H1 (cell line): ENCODE results near the gene TRIM56. TPM values are rescaled to one million over a fixed set of nuclear protein-coding genes. Genes with fewer than 3 reads are reported as not detected.

Source experiments
- CTCF ChIA-PET: fragments of 300-600 bp; sonication (Branson Sonifier 250); formaldehyde crosslinking; loops from one replicate; lab custom pipeline; 2021; ENCODE audit not compliant: partially characterized antibody; lab: Charles Lee
- POLR2A ChIA-PET: fragments of 300-600 bp; sonication (Branson Sonifier 250); formaldehyde crosslinking; loops from one replicate; lab custom pipeline; 2021; ENCODE audit warnings: inconsistent platforms; ENCODE audit not compliant: partially characterized antibody; lab: Charles Lee
- DNase-seq, 2 experiments: peaks; one replicate each; pipeline versions ENCODE4 v3.0.0 to v3.0.0-alpha.2; 2010 to 2022; ENCODE audit warnings: low spot score in 2 of 2, low read depth in 1 of 2, mixed read lengths in 1 of 2
- FAIRE-seq: peaks from 2 replicates; lab custom pipeline; 2011; peaks lifted over from hg19 to GRCh38; lab: Jason Lieb, UNC
- H2AFZ ChIP-seq: 2 replicates; pipeline ENCODE4 v1.8.1; 2012; ENCODE audit warnings: low read length, inconsistent platforms
- H2AK5ac ChIP-seq: 2 replicates; pipeline ENCODE4 v1.6.1; 2013; ENCODE audit warnings: low read depth, low read length
- H2BK120ac ChIP-seq: replicated peaks from 2 replicates; pipeline ENCODE3; 2013; ENCODE audit warnings: low read depth, low read length, inconsistent platforms
- H2BK12ac ChIP-seq: 2 replicates; pipeline ENCODE4 v1.6.1; 2013; ENCODE audit warnings: low read depth, low read length
- H2BK15ac ChIP-seq: 2 replicates; pipeline ENCODE4 v1.6.1; 2013; ENCODE audit warnings: low read length
- H2BK20ac ChIP-seq: 2 replicates; pipeline ENCODE4 v1.6.1; 2013; ENCODE audit warnings: low read length
- H2BK5ac ChIP-seq: 2 replicates; pipeline ENCODE4 v1.6.1; 2013; ENCODE audit warnings: low read depth, low read length
- H3K14ac ChIP-seq: 2 replicates; pipeline ENCODE4 v1.6.1; 2013; ENCODE audit warnings: inconsistent platforms; ENCODE audit not compliant: insufficient read length
- H3K18ac ChIP-seq: 2 replicates; pipeline ENCODE4 v1.6.1; 2013; ENCODE audit warnings: low read length; ENCODE audit errors: extremely low read depth
- H3K23ac ChIP-seq: 2 replicates; pipeline ENCODE4 v1.6.1; 2013; ENCODE audit warnings: inconsistent platforms; ENCODE audit not compliant: insufficient read length
- H3K23me2 ChIP-seq: 2 replicates; pipeline ENCODE4 v1.6.1; 2013; ENCODE audit warnings: low read depth, low read length
- H3K27ac ChIP-seq: 2 replicates; pipeline ENCODE4 v1.6.1; 2011; ENCODE audit warnings: low read depth, low read length, inconsistent platforms
- H3K27me3 ChIP-seq, 4 experiments: replicated peaks in 1 of 4; 1 replicate in 1 of 4; 2 replicates in 3 of 4; pipeline versions ENCODE4 v1.6.1 to v1.8.1; 2011 to 2013; ENCODE audit warnings: low read length in 3 of 4, mild to moderate bottlenecking in 3 of 4, inconsistent platforms in 2 of 4, mixed read lengths in 2 of 4, moderate library complexity in 1 of 4; ENCODE audit not compliant: control insufficient read depth in 3 of 4, insufficient read depth in 3 of 4; ENCODE audit errors: extremely low read depth in 1 of 4
- H3K36me3 ChIP-seq, 4 experiments: 2 replicates each; pipeline versions ENCODE4 v1.6.1 to v1.8.1; 2011 to 2013; ENCODE audit warnings: mild to moderate bottlenecking in 4 of 4, low read length in 3 of 4, moderate library complexity in 2 of 4, control low read depth in 1 of 4, inconsistent platforms in 1 of 4; ENCODE audit not compliant: insufficient read depth in 4 of 4, control insufficient read depth in 2 of 4
- H3K4ac ChIP-seq: replicated peaks from 2 replicates; pipeline ENCODE3; 2013; ENCODE audit warnings: low read length, low read depth, mixed read lengths, inconsistent platforms; ENCODE audit not compliant: insufficient read length
- H3K4me1 ChIP-seq, 4 experiments: replicated peaks in 1 of 4; 1 replicate in 1 of 4; 2 replicates in 3 of 4; pipeline versions ENCODE4 v1.6.1 to v1.8.1; 2011 to 2013; ENCODE audit warnings: low read length in 3 of 4, inconsistent platforms in 2 of 4, mixed read lengths in 1 of 4; ENCODE audit not compliant: insufficient read depth in 4 of 4, control insufficient read depth in 3 of 4
- H3K4me2 ChIP-seq, 2 experiments: 2 replicates each; pipeline versions ENCODE4 v1.6.1 to v1.8.1; 2011 to 2013; ENCODE audit warnings: low read depth in 2 of 2, low read length in 2 of 2, control low read depth in 1 of 2, inconsistent platforms in 1 of 2, mild to moderate bottlenecking in 1 of 2; ENCODE audit not compliant: insufficient read depth in 1 of 2
- H3K4me3 ChIP-seq, 4 experiments: fragments of 200-600, 300-600 bp in 1 of 4; sonication (generic), shearing (Covaris generic), sonication (Bioruptor Twin) in 1 of 4; 2 replicates each; pipeline versions ENCODE4 v1.5.1 to v1.8.1; 2011 to 2016; ENCODE audit warnings: low read length in 4 of 4, low read depth in 3 of 4, control low read depth in 2 of 4, inconsistent platforms in 2 of 4, mild to moderate bottlenecking in 2 of 4, mixed read lengths in 1 of 4, moderate library complexity in 1 of 4; ENCODE audit not compliant: insufficient read depth in 2 of 4; ENCODE audit errors: extremely low read depth in 1 of 4
- H3K56ac ChIP-seq: replicated peaks from 2 replicates; pipeline ENCODE3; 2013; ENCODE audit warnings: low read depth, mild to moderate bottlenecking, mixed read lengths, low read length, inconsistent platforms; ENCODE audit not compliant: insufficient read length
- H3K79me1 ChIP-seq: 2 replicates; pipeline ENCODE4 v1.6.1; 2013; ENCODE audit warnings: low read depth, low read length, control low read depth
- H3K79me2 ChIP-seq, 2 experiments: 2 replicates each; pipeline versions ENCODE4 v1.6.1 to v1.8.1; 2012 to 2013; ENCODE audit warnings: low read length in 2 of 2, mild to moderate bottlenecking in 2 of 2, inconsistent platforms in 1 of 2; ENCODE audit not compliant: insufficient read depth in 2 of 2, control insufficient read depth in 1 of 2
- H3K9ac ChIP-seq, 4 experiments: replicated peaks in 1 of 4; 1 replicate in 1 of 4; 2 replicates in 3 of 4; pipeline versions ENCODE4 v1.6.1 to v1.8.1; 2011 to 2013; ENCODE audit warnings: low read depth in 3 of 4, low read length in 3 of 4, control low read depth in 2 of 4, mild to moderate bottlenecking in 2 of 4, moderate library complexity in 2 of 4, inconsistent platforms in 1 of 4; ENCODE audit errors: extremely low read depth in 1 of 4
- H3K9me3 ChIP-seq, 2 experiments: 2 replicates each; pipeline versions ENCODE4 v1.6.1 to v1.8.1; 2012 to 2013; ENCODE audit warnings: mild to moderate bottlenecking in 2 of 2, moderate library complexity in 2 of 2, control low read depth in 1 of 2, inconsistent platforms in 1 of 2, low read depth in 1 of 2, low read length in 1 of 2, mixed read lengths in 1 of 2; ENCODE audit not compliant: insufficient read depth in 2 of 2
- H4K20me1 ChIP-seq, 2 experiments: replicated peaks in 1 of 2; 2 replicates each; pipeline versions ENCODE3 to v1.8.1; 2011 to 2013; ENCODE audit warnings: inconsistent platforms in 2 of 2, low read length in 2 of 2, mild to moderate bottlenecking in 1 of 2; ENCODE audit not compliant: insufficient read depth in 2 of 2, control insufficient read depth in 1 of 2
- H4K5ac ChIP-seq: 2 replicates; pipeline ENCODE4 v1.6.1; 2013; ENCODE audit warnings: low read length, low read depth, mixed read lengths, inconsistent platforms; ENCODE audit not compliant: insufficient read length
- H4K8ac ChIP-seq: 2 replicates; pipeline ENCODE4 v1.8.0; 2013; ENCODE audit warnings: mild to moderate bottlenecking, moderate library complexity, low read length, inconsistent platforms; ENCODE audit not compliant: insufficient read depth; ENCODE audit errors: extremely low read depth
- H4K91ac ChIP-seq: replicated peaks from 2 replicates; pipeline ENCODE3; 2013; ENCODE audit warnings: low read length, mixed read lengths, inconsistent platforms; ENCODE audit not compliant: insufficient read length
- CTCF ChIP-seq, 3 experiments: IDR thresholded peaks; 1 replicate in 2 of 3; 2 replicates in 1 of 3; pipeline versions ENCODE4 v1.5.1 to v1.6.1; 2011; ENCODE audit warnings: low read length in 3 of 3, mild to moderate bottlenecking in 3 of 3, inconsistent platforms in 2 of 3, low read depth in 1 of 3, moderate library complexity in 1 of 3; ENCODE audit not compliant: insufficient read depth in 1 of 3; ENCODE audit errors: control extremely low read depth in 1 of 3
- E2F6 ChIP-seq: IDR thresholded peaks from 2 replicates; pipeline ENCODE4 v1.6.1; 2012; ENCODE audit warnings: inconsistent platforms
- EZH2 ChIP-seq: fragments of 200-600 bp; sonication (generic); IDR thresholded peaks from 2 replicates; pipeline ENCODE4 v1.7.1; 2012; ENCODE audit warnings: low read depth, mild to moderate bottlenecking, moderate library complexity, low read length, inconsistent platforms; ENCODE audit not compliant: severe bottlenecking
- HDAC6 ChIP-seq: IDR thresholded peaks from one replicate; pipeline ENCODE4 v1.7.1; 2012; ENCODE audit warnings: low read depth, mild to moderate bottlenecking, inconsistent platforms, low read length, moderate library complexity
- JUND ChIP-seq: IDR thresholded peaks from 2 replicates; pipeline ENCODE4 v1.6.1; 2011; ENCODE audit warnings: mild to moderate bottlenecking, improper control_type of control experiment, low read length
- MAX ChIP-seq: IDR thresholded peaks from 2 replicates; pipeline ENCODE4 v1.6.1; 2012; ENCODE audit warnings: inconsistent platforms
- NANOG ChIP-seq: IDR thresholded peaks from 2 replicates; pipeline ENCODE4 v1.6.1; 2011; ENCODE audit warnings: low read length, low read depth, mild to moderate bottlenecking, inconsistent platforms; ENCODE audit not compliant: insufficient read depth, poor library complexity, severe bottlenecking
- RXRA ChIP-seq: IDR thresholded peaks from 2 replicates; pipeline ENCODE4 v1.6.1; 2011; ENCODE audit warnings: low read depth, mild to moderate bottlenecking, low read length, moderate library complexity; ENCODE audit not compliant: insufficient read depth
- SP4 ChIP-seq: IDR thresholded peaks from 2 replicates; pipeline ENCODE4 v1.6.1; 2012; ENCODE audit warnings: low read length, inconsistent platforms
- TBP ChIP-seq: IDR thresholded peaks from 2 replicates; pipeline ENCODE4 v1.6.1; 2011; ENCODE audit warnings: low read depth, low read length, improper control_type of control experiment
- WGBS, 2 experiments: shearing (Covaris generic) in 1 of 2; methylation state at CpG; one replicate each; pipeline versions ENCODE4 v1.1.6 to v1.1.7; 2013 to 2015; ENCODE audit warnings: low lambda C conversion rate in 2 of 2, mixed read lengths in 2 of 2, inconsistent platforms in 1 of 2, low coverage in 1 of 2, missing lambda C conversion rate in 1 of 2; ENCODE audit not compliant: insufficient replicate concordance in 2 of 2, insufficient coverage in 1 of 2, insufficient read length in 1 of 2; ENCODE audit errors: extremely low coverage in 1 of 2, missing lambda C conversion rate in 1 of 2; 5-methylcytosine and 5-hydroxymethylcytosine counted together
- polyA plus RNA-seq, 7 experiments: library from polyadenylated mRNA; depleted of rRNA in 3 of 7; stranded (reverse) in 5 of 7; unstranded in 2 of 7; fragments of >200 nt in 5 of 7; fragments of 200-250 nt in 2 of 7; gene quantifications; 1 replicate in 5 of 7; 2 replicates in 1 of 7; 4 replicates in 1 of 7; pipeline versions ENCODE4 v1.2.1 to v1.2.3, GENCODE V29; 2011 to 2013; ENCODE audit warnings: missing spikeins in 2 of 7, mixed read lengths in 2 of 7
- total RNA-seq: library from RNA; stranded (reverse); fragmentation: NEBNext Ultra II Directional; extraction: Animal tissue kit (Norgen Biotek cat#: 25700); gene quantifications from 2 replicates; pipeline ENCODE4 v1.2.1, GENCODE V29; 2021

Gene TRIM56
- total and polyA plus RNA-seq, 2 of the 8 experiments (the other 6 are each of a cell fraction or from before 2014, with no cell fraction given): 2.0 to 17.5 TPM

- CTCF ChIA-PET: interaction anchor here (1.3 to 1.9 kb wide), 3 partner anchors 47 to 195 kb away, joined by 4 to 5 read pairs (median 4); no protein-coding TSS in a partner anchor
- H4K91ac ChIP-seq: no peak overlapping the region
- no peak overlapping the region for H2BK15ac ChIP-seq
- no peak overlapping the region for H3K14ac ChIP-seq
- no peak overlapping the region for H3K27ac ChIP-seq
- no peak overlapping the region for H3K9ac ChIP-seq
- FAIRE-seq (no peak), DNase-seq (no peak)
- H3K18ac ChIP-seq: no peak overlapping the region
- no peak overlapping the region for H3K4ac ChIP-seq
- POLR2A ChIA-PET: no interaction called here
- H2AK5ac ChIP-seq: no peak overlapping the region
- 95% methylated on average over 9 of the region's 9 CpGs; no CpG with 5 or more reads in 1 of the 2 experiments for WGBS, 2 experiments
- H3K79me2 ChIP-seq: no peaks in the 10 kb centered on the region
- H3K23ac ChIP-seq: no peak overlapping the region
- H3K36me3 ChIP-seq: peaks cover 0 to 19% (median 4%) of the 10 kb centered on the region in 4 experiments; a peak in 5 of 8 replicates
- no peak overlapping the region for H2BK20ac ChIP-seq
- peaks cover 2% of the 10 kb centered on the region for H3K79me1 ChIP-seq
- H3K9me3 ChIP-seq: peaks cover 0 to 6% of the 10 kb centered on the region in 2 experiments; a peak in 1 of 4 replicates
- no peak overlapping the region for H4K5ac ChIP-seq
- H3K56ac ChIP-seq: no peak overlapping the region
- no peak overlapping the region for H4K8ac ChIP-seq
- H3K23me2 ChIP-seq: peaks cover 4% of the 10 kb centered on the region; the same call in 1 of the 2 replicates
- H3K4me2 ChIP-seq: no peak overlapping the region
- H3K4me3 ChIP-seq: no peak overlapping the region
- H4K20me1 ChIP-seq: no peaks in the 10 kb centered on the region
- H2BK5ac ChIP-seq: no peak overlapping the region
- H2BK12ac ChIP-seq: no peak overlapping the region
- H2BK120ac ChIP-seq: no peak overlapping the region
- H2AFZ ChIP-seq: no peak overlapping the region
- H3K27me3 ChIP-seq: no peaks in the 10 kb centered on the region
- peaks cover 0 to 5% (median 2%) of the 10 kb centered on the region in 4 experiments; a peak in 3 of 7 replicates for H3K4me1 ChIP-seq
- no peak for TF ChIP-seq HDAC6
- TF ChIP-seq JUND: no peak
- TF ChIP-seq TBP: no peak
- no peak for TF ChIP-seq MAX
- no peak for TF ChIP-seq RXRA
- no peak for TF ChIP-seq NANOG
- TF ChIP-seq EZH2: no peak
- TF ChIP-seq CTCF (IDR thresholded peaks at IDR 0.05; ENCODE audit: control extremely low read depth in 1 of 3, insufficient read depth in 1 of 3, low read depth in 1 of 3, low read length in 3 of 3): no peak
- no peak for TF ChIP-seq E2F6
- TF ChIP-seq SP4: no peak
Measured at GRCh38 chr7:101089876-101090275, 4.6 kb downstream of the TRIM56 start.
